ENCODE results near the gene NINJ1.

NINJ1 gene

DNA sequence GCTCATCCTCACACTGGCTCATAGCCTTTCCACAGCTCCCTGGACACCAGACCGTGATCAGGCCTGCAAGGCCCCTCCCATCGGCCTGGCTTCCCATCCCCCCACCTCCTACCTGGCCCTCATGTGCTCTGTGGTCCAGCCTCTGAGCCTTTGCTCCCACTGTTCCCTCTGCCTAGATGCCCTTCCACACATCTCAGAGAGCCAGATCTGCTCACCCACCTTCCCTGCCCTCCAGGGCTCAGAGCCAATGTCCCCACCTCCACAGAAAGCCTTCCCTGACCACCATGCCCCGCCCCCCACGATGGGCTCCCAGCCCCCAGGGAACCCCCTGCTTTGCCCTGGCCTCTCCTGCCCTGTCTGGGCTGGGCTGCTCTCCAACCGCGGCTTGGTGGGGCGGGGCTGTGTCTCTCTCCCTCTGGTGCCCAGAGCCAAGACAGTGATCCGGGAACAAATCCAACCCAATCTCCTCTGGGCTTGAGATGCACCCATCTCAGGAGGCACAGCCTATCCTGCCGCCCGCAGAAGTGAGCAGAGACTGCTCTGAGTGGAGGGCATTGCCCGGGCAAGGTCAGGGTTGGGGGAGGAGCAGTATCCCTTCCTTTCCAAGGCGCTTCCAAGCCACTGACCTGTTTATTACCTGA, 1.6 kb downstream of the NINJ1 start:
- DNase-seq (ENCODE audit: low read depth in 2 of 2), result no peak

DNA sequence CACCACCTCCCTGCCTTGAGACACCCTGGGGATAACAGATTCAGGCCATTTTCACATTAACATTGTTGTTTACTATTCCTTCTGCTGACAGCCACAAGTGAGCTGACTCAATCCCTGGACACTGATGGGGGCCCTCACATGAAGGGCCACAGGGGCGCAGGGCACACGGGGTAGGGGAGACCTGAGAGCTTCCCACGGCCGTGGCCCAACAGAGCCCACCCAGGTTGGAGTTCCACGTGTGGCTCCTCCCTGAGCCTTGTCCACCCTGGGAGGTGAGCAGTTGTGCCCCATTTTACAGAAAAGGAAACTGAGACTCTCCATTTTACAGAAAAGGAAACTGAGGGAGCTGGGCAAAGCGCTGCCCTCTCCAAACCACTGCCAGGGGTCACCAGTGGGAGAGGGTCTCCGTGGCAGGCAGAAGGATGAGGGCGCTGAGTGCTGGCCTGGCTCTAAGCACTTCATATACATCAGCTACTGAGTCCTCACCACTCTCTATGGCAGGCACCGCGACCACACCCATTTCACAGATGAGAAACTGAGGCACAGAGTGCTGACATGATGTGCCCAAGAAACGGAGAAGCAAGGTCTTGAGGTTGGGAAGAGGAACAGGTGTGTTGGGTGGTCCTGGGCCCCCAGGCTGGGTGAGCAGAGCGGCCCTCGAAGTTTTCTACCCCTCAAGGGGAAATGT, 2.3 kb downstream of the NINJ1 start:
- DNase-seq (ENCODE audit: low read depth in 2 of 2), result no peak

DNA sequence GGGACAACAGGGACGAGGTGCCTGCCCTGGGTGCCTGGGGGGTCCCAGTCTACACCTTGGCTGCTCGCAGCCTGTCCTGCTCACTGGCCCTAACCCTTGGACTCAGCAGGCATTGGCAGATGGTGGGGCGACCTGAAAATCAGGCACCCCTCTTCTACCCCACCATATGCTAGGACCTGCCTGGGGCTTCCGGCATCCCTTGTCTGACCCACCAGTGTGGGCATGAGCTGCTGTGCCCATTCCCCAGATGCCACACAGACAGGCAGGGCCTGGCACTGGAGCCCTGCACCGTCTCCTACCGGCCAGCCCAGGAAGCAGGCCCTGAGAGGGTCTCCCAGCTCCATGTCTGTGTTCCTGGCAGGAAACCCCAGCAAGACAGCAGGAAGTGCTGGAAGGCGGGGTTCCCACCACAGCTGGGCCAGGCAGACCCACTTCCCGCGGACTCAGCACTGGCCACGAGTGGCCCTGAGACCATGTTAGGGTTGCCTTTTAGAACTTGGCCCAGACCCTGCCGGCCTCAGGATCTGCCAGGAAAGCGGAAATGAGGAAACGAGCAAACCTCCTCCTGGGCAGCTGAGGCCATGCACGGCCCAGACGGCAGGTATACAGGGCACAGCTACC, 3.1 kb downstream of the NINJ1 start:
- DNase-seq (ENCODE audit: low read depth in 2 of 2), result no peak

DNA sequence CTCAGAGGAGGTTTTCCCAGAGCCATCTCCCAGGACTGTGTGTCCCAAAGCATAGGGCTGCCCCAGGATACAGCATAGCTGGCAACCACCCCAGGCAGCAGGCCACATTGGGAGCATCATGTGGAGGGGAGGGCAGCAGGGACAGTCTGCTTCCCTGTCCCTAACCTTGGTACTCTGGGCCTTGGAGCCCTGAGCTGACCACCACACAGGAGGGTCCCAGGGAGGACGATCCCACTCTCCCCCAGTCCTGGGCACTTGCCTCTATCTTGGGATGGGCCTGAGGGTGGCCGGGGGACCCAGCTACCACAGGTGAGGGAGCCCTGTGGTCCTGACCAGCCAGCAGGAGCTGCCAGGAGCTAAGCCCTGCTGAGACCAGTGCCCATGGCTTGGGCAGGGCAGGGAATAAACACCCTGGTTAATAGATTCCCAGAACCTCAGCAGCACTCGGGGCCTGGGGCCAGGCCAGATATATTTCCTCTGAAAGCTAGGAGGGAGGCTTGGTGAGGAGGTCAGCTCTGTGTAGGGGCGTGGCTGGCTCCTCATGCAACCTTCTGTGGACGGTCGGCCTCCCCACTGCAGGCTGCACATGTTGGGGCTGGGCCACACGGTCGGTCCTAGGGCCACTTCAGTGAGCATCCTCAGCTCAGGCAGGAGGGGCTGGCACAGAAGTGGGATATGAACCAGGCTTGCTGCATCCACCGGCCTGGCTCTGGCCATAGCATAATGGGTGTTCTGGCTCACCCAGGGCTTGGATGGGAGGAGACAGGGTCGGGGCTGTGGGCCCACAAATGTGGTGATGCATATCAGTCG, 4.2 kb downstream of the NINJ1 start:
- DNase-seq (ENCODE audit: low read depth in 2 of 2), result no peak

DNA sequence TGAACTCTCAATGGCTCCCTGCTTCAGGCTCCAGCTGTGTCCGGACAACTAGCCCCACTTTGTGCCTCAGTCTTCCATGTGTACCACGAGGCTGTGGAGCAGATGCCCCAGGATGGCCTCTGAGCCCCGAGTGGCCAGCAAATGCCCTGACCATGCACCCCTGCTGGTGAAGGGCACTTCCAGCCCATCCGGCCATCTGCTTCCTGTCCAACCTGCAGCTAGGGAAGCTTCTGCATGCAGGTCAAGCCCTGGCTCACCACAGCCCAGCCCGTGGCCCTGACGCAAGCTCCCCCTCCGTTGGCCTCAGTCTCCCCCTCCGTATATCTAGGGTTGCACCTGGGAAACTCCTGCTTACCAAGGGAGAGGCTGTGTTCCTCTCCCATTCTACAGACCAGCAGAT, 4.8 kb downstream of the NINJ1 start:
- no peak for DNase-seq (ENCODE audit: low read depth in 2 of 2)

DNA sequence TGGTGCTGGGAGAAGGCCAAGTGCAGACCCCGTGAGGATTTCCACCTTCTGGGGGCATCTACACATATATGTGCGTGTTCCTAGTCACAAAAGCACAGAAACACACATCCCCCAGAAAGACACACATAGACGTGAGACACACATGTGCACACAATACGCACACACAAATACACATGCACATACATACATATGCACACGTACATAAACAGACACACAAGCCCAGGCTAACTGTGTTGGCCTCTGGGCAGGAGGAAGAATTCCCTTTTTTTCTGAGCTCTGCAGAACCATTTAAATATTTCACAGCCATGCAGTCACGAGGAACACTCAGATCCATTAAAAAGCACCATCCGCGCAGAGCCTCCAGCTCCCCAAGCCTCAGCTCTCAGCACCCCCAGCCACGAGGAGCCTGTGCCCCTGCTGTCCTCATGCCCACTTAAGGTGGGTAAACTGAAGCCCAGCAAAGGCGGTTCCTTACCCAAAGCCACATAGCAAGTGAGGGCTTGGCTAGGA, 5.3 kb downstream of the NINJ1 start:
- no peak for DNase-seq (ENCODE audit: low read depth in 2 of 2)

DNA sequence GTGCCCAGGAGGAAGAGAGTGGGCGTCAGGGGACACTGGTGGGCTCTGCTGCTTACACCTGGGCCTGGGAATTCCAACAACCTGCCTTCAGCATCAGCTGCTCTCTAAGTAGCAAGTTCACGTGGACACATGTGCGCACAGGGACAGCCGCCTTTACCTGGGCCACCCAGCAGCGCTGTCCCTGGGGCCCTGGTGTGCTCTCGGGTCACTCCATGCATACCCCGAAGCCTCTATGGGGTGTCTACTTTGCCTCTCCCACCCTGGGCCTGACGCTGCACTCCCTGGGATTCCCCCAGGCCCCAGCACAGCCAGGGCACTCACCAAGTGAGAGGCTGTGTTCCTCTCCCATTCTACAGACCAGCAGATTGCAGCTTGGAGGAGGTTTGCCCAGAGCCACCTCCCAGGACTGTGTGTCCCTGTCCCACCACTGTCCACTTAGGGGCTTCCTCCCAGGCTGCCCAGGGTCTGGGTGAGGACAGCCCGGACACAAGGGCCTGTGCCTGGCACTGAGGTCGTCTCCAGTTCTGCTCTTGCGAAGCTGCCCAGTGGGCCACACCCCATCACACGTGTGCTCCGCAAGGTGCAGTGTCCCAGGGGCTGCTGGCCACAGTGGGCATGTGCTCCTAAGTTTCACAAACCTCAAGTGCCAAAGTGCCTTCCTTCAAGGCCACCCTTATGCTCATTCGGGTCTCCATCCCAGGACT, 5.9 kb downstream of the NINJ1 start:
- DNase-seq (ENCODE audit: low read depth in 2 of 2), result no peak

DNA sequence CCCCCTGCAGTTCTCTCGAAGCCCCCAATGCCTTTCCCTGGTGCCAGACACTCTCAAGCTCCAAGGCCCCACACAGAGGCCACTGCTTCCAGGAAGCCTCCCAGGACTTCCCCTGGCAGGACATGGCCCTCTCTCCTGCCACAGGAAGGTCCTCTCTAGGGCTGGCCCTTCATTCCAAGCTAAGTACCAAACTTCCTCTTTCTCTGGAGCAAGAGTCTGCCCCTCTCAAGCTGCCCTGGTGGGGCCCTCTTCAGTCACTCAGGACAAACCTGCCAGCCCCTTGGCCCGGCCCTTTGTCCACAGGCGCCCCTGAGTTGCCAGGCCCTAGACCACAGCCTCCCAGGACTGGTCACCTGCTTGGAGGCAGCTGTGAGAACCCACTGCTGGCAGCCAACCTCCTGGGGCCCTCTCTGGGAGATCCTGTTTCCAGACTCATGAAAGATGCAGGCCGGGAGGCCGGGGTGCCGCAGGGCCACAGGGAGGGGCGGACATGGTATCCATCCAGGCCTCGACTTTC, 6.6 kb downstream of the NINJ1 start:
- DNase-seq (ENCODE audit: low read depth in 2 of 2), result no peak

DNA sequence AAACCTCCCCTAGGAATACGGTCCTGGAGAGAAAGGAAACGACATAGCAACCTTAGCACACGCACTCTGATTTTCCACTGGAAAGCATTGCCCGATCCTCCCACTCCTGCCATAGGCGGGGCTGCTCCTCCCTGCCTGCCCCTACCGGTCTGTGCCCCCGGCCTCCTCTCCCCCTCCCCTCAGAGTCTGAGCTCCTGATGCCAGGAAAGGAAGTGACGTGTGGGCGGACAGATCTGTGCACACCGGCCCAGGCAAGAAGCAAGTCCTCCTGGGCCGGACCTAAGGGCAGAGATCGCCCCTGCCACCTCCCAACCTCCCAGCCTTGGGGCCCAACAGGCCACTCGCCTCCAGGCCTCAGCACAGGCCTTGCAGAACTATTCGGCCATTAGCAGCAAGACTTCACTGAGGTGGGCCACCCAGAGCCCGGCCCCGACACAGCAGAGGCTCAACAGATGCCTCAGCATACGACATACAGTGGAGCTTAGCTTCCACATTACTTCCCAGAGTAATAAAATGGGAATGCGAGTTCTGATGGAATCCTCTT, 7.2 kb downstream of the NINJ1 start:
- no peak for DNase-seq (ENCODE audit: low read depth in 2 of 2)

DNA sequence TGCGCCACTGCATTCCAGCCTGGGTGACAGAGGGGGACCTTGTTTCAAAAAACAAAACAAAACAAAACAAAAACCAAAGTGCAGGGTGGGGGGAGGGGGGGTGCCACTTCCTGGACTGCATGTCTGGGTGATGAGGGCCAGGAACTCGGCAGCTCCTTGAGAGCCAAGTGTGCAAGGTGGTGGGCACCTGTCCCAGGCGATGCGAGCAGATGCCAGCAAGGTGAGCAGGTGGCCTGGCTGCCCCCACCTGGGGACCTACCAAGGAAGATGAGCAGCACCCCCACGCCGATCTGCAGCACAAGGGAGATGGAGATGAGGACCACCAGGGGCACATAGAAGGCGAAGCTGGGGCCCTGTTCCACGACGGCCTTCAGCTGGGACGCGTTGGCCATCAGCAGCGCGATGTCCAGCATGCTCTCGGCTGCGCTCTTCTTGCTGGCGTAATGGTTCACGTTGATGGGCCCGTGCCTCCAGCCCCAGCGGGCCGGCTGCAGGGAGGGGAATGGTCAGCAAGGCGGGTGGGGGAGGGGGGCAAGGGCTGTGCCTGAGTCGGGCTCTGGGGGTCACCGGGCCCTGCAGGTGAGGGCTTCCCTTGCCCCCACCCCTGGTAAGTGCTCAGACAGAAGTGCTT, 7.8 kb downstream of the NINJ1 start:
- no peak for DNase-seq (ENCODE audit: low read depth in 2 of 2)

DNA sequence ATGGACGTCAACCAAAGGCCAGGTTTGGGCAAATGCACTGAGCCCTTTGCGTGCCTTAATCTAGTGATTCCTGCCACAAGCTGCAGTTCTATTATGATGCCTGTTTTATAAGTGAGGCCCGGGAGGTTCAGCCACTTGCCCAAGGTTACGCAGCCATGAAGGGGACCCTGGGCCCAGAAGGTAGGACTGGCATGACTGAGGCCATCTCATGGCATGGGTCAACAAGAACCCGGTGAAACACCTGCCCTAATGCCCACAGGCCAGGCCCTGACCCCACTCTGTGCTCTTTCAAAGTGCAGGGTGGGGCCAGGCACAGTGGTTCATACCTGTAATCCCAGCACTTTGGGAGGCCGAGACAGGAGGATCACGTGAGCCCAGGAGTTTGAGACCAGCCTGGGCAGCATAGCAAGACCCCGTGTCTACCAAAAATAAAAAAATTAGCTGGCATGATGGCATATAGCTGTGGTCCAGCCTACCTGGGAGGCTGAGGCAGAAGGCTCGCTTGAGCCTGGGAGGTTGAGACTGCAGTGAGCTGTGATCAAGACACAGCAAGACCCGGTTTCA, 8.6 kb downstream of the NINJ1 start:
- DNase-seq (ENCODE audit: low read depth in 2 of 2), result no peak

DNA sequence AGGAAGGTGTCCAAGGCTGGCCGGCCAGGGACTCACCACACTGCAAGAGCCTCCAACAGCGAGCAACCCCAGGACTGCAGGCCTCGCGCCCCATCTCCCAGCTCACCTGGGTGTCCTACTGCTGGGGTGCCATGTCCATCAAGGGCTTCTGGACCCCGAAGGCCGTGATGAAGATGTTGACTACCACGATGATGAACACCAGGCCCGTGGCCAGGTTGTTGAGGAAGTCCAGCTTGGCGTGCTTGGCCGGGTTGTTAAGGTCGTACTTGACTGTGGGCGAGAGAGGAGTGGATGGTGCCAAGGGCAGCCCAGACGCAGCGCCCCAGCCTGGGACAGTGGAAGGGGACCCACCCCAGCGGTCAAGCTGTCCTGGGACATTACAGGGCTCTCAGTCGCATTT, 9.3 kb downstream of the NINJ1 start:
- DNase-seq (ENCODE audit: low read depth in 2 of 2), result no peak

DNA sequence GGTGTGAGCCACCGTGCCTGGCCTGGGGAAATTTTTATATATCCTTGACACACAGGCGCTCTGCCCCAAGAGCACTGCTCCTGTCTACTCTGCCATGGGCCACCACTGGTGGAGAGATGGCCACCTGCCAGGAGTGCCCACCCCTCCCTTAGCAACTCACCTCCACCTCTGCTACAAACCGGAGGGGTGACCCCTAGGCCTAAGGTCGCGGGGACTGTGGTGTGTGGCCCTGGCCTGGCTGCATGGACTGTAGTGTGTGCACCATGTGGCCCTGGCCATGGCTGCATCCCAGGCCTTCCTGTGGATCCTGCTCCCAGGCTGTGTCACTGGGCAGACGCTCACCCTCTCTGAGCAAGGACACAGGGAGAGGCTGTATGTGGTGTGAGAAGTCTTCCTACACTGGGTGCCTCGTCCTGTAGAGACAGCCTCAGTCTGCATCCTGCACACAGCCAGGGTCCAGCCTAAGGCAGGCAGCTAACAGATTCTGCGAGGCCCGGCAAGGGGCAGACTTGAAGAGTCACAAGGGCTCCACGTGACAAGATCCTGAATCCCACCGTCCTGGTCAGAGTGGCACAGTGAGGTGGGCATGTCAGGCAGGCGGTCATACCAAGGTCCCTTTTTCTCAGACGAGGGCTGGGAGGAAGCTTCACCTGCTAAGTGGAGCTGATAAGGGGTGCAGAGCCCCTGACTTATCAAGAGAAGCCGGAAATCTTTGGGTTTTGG, 10.3 kb downstream of the NINJ1 start:
- DNase-seq (ENCODE audit: low read depth in 2 of 2), result no peak

DNA sequence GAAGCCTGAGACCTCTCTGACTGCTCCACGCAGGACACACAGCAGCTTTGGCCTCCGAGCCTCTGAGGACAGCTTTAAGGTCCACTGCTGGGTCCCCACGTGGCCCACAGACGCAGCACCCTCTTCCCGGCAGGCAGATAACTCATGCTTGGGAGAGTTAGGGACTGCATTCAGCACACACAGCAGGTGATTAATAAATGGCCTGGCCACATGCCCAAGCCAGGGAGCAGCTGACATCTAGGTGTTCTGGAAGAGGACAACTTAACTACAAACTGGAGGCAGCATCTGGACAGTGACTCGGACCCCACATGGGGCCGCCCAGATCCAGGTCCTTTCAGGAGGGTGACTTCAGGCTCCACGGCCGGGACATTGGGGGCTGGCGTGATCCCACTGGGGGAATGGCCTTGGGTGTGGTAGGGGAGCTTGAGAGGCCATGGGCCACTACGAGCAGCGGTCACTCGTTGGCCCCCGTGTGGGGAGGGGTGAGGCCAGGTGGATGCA, 11.3 kb downstream of the NINJ1 start:
- DNase-seq (ENCODE audit: low read depth in 2 of 2), result no peak

DNA sequence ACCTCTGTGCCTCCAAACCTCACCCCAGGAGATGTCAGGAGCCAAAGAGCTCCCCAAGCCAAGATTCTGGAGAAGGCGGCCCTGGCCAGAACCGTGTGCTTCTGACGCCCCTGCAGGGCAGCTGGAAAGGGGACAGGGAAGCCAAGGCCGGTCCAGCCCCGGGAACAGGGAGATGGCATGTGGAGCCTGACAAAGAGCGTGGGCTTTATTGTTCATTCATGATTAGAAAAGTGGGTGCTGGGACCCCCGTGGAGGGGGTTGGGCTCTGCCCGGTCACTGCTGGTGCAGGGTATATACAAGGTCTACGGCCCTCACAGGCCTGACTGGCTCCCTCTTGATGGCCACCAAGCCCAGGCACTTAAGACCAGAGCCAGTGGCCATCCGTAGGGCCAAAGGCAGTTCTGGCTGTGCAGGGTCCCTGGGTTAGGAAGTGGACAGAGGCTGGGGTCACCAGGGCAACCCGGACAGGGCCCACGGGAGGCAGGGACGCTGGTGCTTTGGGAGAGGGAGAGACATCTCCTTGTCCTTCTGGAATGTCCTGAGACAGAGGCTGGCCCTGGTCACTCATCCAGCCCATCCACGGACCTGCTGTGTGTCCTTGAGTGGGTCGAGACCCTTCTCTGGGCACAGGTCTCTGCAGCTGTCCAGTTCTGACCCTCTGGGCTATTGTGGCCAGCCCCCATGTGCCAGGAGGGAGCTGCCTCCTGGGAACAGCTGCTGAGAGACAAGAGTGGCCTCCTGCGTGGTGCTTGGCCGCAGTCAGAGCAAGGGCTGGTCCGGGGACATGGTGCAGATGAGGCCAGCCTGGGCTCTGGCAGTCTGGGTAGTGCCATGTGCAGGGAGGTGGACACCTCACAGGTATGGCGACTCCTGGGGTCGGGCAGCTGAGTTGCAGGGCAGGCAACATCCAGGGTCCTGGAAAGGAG, 12.5 kb downstream of the NINJ1 start:
- no peak for DNase-seq (ENCODE audit: low read depth in 2 of 2)

DNA sequence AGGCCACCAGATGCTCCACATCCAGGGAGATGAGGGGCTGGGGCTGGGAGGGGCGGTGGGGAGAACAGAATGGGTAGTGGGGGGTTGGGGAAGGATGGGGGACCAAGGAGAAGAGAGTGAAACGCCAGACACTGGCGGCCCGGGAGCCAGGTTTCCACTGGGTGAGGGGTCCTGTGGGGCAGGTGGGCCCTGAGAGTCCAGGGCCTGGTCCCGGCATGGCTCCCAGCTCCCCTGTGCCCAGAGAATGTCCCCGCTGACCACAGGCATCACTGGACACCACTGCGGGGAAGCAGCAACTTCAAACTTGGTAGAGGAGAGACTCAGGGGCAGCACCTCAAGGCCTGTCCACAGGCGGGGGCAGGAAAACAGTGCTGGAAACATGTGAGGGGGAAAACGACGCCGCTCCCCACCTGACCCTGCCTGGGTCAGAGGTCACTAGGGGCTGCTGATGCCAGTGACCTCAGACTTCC, 13.2 kb downstream of the NINJ1 start:
- DNase-seq (ENCODE audit: low read depth in 2 of 2), result no peak

DNA sequence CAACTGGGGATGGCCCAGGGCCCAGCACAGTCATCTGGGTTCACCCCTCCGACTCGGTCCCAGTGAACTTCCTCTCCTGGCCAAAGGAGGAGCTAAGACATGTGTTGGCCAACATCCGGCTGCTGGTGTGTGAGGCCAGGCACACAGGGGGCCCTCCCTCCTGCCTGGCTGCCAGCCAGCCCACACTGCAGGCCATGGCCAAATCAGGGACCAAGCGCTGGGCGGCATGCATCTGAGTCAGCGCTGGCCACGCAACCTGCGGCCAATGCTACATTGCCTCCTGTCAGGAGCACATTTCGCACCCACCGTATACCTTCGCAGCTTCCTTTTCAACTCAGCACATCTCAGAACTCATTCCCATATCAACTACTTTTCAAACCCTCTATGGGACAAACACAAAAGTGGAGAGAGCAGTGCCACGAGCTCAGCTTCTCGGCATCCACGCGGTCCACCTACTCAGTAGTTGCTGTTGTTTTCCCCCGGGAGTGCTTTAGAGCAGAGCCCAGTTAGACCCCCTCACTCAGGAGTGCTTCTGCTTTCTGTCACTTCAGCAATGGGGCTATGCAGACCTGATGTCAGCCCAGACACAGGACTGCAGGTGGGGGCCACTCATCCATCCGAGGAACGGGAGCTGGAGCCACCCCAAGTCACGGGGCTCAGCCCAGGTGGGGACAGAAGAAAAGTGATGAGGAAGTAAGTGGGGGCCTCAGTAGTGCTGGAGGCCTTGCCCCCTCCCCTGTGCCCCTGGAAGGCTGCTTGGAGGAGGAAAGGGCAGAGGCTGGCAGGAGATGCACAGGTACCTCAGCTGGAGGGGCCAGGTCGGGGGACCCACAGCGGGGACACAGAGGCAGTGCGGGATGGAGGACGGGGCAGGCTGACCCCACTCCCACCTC, 13.9 kb downstream of the NINJ1 start:
- DNase-seq (ENCODE audit: low read depth in 2 of 2), result no peak

DNA sequence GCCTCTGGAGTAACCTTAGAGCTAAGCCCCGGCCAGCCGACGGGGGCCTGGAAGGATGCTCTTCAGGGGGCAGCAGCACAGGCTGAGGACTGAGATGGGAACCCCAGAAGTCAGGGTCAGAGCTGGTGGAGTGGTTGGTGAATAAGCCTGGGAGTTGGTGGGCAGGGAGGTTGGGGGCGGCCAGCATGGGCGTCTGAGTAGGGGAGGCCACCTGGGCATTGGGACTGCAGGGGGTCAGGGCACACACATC, 14.4 kb downstream of the NINJ1 start:
- no peak for DNase-seq (ENCODE audit: low read depth in 2 of 2)
